GM19468 (cell line): ENCODE results near the gene CTNND2.
"Not testable (repeated sequence)": the region's sequence is repeated elsewhere in the genome, so short reads cannot be mapped to it uniquely, and the experiment has no call there.

Experiments
- ATAC-seq: cut with Tn5 transposase; IDR thresholded peaks from one replicate; pipeline ENCODE4 v1.9.1; 2021; ENCODE audit warnings: mild to moderate bottlenecking, moderate library complexity, moderate number of reproducible peaks; ENCODE audit not compliant: unreplicated experiment; ENCODE audit errors: extremely low read depth

The CTNND2 gene

DNA sequence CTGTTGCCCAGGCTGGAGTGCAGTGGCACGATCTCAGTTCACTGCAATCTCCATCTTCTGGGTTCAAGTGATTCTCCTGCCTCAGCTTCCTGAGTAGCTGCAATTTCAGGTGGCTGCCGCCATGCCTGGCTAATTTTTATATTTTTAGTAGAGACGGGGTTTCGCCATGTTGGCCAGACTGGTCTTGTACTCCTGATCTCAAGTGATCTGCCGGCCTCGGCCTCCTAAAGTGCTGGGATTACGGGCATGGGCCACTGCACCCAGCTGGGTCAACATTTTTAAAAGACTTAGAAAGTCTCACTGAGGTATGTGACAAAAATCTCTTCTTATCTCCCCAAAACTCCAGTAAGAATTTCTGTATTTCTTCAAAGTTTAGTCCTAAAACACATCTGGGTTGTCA lies 211.6 kb downstream of the CTNND2 start:
- ATAC-seq = no peak

DNA sequence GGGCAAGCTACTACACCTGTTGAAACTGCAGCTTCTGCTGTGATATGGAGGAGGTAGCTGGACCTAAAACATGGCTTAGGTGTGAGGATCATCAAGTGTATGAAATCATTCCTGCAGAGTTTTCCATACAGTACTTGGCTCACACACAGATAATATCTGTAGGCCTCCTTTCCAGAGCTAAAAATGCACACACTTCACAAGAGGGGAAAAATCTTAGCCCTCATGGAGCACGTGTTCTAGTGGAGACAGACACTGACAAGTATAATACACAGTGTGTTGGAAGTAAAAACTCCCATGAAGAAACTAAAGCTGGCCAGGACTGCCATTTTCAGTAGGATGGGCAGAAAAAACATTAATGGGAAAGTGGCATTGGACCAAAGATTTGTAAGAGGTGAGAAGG lies 216.7 kb downstream of the CTNND2 start:
- no peak for ATAC-seq

DNA sequence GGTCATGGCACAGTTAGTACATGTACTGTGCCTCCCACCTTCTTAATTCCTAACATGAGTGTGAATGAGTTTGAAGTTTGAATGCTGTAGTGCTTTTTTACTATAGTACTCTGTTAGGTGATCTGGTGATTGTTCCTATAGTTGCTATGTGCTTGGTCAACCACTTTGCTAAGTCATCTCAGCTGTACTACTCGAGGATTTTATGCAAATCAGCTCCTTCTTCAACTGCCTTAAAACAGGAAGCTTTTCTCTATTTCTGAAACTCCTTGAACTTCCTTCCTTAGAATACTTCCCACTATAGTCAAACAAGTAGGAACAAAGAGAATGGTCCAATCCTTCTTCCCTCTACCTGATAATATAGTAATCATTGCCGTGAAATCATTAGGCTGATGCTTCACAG lies 219.6 kb downstream of the CTNND2 start:
- ATAC-seq = no peak

DNA sequence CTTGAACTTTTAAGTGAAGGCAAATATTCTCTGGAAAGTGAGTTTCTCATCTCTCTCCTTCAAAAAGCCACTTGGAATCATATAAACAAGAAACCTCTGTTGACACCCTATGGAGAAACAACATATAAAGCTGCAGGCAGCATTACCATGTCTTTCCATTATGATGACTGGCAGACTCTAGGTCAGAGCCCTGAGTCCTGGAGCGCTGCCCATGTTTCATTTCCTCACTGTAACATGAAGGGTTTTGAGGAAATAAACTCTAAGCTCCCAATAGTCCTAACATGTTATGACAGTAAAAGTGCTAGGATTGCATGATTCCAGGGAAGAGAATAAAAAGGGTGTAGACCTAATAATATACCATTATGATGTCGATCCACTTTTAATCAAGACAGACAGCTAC lies 220.6 kb downstream of the CTNND2 start:
- no peak for ATAC-seq

DNA sequence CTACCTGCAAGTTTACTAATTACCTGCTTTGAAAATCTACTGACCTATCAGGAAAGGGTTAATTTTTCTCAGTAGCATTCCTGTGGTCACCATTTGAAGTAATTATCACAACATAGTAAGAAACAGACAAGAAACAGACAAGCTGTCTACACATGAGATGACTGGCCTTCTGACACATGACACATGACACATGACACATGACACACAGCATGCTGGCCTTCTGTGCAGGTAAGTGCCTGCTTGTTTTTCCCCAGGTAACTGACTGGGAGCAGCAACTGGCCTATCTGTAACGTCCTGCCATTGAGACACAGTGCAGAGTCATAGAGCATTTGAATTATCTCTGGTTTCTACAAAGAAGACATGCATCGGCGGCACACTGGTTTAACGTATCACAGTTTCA lies 222.4 kb downstream of the CTNND2 start:
- no peak for ATAC-seq

DNA sequence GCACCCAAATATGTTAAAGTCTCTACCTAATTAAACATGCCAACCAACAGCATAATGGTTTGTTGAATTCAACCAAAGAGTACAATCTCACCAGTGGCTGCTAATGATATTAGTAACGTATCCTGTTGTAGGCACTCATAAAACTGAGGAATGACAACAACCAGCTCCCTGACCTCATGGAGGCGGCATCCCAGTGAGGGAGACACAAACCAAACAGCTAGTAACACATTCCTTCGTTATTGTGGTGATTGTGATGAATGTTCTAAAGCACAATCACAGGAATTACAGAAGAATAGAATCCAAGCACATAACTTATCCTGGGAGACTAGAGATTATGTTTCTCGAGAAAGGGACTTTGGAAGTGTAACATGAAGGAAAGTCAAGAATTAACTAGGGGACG lies 224.6 kb downstream of the CTNND2 start:
- ATAC-seq = no peak

DNA sequence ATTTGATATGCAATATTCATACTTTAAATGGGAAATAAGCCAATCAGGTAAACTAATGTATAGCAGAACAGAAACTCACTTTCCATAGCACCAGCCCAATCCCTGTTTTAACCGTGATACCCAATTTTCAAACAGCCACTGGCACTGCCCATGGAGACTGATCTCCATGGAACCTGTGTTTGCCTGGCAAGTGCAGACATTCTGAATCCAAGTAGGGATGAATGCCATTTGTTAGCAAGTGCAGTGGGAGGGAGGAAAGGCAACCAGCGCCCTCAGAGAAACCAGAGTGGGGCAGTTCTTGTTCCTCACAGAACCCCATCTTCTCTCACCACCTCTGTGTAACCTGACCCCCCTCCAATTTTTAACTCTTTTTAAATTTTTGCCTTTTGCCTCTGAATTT lies 229.1 kb downstream of the CTNND2 start:
- no peak for ATAC-seq

DNA sequence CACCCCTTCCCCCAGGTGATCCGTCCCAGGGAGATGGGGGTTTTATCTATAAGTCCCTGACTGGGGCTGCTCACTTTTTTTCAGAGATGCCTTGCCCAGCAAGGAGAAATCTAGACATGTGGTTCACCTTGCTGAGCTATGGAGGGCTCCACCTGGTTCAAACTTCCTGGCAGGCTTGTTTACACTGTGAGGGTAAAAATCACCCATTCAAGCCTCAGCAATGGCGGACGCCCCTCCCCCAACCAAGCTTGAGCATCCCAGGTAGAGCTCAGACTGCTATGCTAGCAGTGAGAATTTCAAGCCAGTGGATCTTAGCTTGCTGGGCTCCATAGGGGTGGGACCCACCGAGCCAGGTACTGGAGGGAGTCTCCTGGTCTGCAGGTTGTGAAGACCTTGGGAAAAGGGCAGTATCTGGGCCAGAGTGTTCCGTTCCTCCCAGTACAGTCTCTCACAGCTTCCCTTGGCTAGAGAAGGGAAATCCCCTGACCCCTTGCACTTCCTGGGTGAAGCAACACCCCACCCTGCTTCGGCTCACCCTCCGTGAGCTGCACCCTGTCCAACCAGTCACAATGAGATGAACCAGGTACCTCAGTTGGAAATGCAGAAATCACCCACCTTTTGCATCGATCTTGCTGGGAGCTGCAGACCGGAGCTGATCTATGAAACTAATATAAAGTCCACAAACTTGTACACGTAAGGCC lies 231.7 kb downstream of the CTNND2 start:
- ATAC-seq = no peak

DNA sequence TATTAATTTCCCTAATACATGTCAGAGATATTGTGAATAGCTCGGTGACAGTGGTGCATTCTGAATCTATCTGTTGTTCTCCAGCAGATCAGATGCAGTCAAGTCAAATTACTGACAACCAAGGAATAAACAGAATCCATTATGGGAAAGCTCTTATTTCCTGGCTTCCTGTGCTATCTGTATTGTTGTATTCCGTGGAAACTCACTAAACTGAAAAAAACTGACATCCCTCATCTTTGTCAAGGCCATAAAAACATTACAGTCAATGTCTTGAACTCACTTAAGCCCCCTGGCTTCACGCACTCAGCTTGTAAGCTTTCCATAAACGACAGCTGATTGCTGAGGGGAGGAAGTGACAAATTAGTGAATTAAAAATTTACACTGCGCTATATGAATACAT lies 245.9 kb downstream of the CTNND2 start:
- ATAC-seq = no peak

DNA sequence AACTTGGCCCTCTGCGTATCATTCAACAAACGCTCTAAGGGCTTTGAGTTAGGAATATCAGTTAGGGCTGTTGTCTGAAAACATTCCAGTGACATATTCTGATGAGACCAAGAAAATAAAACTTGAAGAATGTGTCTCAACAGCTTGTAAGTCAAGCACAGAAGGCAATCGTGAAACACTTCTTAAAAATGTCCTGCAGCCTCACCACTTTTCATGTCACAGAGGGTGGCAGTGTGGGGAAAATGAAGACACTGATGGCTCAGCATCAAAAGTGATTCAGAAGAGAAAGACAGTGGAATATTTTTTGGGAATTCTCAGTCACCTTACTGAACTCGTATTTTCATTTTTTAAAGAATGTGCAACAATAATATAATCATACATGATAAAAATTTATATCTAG lies 247.3 kb downstream of the CTNND2 start:
- ATAC-seq = no peak

DNA sequence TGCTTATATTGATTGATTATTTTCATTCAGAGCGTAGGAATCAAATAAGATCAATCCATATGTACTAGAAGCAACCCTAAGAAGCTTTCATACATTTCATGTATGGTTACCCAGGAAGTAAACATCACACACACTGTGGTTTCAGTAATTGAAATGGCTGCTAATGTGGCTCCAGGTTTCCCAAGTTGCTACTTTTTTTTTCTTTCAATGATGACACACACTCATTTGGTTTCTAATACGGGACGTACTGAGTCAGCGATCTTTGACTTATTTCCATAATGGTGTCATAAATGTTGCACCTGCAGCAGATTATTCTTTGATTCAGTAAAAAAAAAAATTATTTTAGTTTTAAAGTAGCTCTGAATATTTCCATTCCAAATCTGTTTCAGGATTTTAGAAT lies 248.6 kb downstream of the CTNND2 start:
- ATAC-seq = no peak

DNA sequence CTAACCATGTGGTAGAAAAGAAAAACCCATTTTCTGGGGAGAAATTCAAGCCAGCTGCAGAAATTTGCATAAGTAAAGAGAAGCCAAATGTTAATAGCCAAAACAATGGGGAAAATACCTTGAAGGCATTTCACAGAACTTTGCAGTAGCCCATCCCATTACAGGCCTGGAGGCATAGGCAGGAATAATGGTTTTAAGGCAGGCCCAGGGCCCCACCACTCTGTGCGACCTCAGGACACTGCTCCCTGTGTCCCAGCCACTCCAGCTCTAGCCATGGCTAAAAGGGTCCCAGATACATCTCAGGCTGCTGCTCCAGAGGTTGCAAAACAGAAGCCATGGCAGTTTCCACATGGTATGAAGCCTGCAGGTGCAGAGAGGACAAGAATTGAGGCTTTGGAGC lies 253.3 kb downstream of the CTNND2 start:
- no peak for ATAC-seq

DNA sequence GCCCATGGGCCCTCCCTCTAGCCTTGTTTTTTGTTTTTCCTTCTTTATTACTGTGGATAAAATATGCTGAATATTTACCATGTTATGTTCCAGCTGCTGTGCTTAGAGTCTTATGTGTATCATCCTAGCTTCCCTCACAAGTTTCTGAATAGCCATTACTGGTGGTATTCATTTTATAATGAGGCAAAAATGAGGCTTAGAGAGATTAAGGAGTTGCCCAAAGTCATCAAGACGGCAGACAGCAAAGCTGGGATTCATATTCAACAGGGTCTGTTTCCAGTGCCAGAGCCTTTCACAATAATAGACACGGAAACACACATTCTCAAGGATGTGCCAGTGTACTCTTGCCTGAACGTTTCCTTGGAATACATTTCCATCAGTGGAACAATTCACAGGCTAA lies 258.1 kb downstream of the CTNND2 start:
- ATAC-seq = no peak

DNA sequence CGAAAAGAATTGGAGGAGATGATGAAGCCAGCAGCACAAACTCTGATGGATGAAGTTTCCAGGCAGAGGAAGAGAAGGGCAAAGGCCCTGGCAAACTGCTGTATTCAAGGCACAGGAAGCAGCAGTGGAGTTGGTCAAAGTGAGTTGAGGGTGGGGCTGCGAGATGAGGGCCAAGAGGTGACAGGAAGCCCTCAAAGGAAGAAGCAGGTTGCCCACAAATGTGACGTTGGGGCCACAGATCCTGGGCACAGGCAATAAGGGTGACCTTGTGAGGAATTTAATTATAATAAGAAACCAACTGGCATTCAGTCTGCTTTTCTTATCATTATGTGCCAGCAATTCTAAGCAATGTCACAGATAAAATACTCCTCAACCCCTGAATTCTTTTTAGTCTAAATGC lies 261.8 kb downstream of the CTNND2 start:
- ATAC-seq = no peak

DNA sequence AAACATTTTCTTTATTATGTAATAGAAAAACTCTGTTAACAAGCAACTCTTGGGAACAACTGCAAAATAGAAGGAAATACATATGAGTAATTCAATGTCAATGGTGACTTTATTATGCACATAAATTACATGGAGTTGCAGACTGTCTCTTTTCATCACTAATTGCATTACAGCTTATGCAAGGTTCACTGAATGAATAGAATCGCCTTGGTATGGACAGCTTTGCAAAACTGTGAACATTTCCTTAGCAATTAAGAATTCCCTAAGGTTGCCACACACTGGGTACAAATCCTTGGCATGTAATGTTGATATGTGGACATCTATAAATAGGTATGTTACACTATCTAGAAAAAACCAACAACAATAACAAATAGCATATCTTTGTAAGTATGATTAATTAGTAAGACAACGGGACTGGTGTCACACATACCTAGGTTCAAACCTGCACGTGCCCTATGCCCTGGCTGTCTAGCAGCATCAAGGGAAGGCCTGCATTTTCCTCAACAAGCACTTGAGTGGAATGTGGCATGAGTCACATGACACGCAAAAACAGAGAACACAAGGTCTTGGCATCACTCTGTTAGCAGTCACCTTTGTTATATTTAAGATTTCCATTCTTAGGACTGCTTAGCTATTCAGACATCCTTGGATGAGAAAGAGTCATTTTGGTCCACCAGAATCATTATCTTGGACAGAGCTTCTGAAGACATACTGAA lies 263.9 kb downstream of the CTNND2 start:
- ATAC-seq = no peak

DNA sequence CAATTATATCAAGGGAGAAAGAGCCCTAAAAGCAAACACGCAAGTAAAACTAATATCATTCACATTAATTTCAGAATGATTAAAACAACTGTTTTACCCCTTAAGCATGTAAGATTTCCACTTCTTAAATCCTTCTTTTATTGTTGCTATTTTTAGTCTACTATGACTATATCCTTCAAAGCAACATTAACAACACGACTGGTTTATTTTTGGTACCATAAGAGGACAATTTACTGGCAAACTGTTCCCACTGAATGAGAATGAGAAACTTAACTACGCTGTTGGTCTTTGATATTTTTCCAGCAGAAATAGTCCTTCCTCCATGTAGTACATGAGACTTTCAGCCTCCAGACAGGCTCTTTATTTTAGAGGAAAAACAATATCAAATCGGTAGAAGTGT lies 281.5 kb downstream of the CTNND2 start:
- ATAC-seq = no peak

DNA sequence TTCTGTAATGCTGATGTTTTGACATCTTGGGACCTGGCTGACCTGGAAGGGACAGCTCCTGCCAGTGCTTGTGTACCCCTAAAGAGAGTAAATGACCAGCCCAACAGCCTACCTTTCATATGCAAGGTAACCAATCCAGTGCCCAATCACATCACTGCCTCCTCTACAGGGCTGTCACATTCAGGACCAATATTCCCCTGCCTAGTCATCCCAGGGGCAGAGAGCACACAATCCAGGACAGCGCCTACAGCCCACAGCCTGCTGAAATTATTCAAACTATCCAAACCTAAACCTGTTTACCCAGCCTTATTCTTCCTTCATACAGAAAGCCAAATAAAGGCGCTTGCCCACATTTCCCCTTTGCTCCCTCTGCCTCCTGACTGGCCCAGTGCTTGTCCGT lies 284.1 kb downstream of the CTNND2 start:
- ATAC-seq = no peak

DNA sequence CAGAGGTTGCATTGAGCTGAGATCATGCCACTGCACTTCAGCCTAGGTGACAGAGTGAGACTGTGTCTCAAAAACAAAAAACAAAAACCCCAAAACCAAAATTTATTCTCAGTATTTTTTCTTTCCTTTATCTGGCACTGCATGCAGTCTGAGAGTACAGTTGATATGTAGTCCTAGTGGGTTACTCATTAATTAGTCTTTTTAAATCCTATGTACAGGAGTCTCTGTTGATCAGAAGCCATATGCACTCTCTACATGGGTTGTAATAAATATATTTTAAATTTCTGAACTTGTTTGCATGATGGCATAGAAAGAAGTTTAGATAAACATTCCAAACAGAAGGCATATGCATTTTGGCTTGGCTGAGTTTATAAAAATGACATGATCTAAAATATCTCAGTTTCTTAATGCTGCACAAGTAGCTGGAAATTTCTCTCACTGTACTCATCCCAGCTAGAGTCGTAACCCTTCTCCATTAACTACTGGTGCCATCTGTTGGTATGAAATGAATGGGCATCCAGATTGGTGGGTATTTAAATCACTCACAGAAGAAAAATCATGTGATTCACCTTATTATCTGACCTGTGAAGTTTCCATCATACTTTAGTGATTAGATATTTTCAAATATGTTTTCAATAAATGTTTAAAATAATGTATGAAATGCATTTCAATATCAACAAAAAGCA lies 284.8 kb downstream of the CTNND2 start:
- no peak for ATAC-seq

DNA sequence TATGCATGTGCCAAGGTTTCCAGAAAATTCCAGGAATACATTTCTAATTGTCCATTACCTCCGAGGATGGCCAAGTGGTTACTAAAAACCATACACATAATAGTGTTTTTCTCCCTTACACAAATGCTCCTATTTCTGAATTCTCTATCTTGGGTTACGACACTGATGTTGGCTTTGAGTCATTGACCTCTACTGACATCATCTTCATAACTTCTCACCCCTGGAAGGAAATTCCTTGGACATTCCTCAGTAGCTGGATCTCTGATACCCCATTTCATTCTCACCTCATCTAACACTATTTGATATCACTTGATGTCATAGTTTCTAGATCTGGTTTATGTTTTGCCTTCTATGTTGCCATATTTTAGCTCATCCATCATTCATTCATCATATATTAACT lies 287.2 kb downstream of the CTNND2 start:
- ATAC-seq = no peak

DNA sequence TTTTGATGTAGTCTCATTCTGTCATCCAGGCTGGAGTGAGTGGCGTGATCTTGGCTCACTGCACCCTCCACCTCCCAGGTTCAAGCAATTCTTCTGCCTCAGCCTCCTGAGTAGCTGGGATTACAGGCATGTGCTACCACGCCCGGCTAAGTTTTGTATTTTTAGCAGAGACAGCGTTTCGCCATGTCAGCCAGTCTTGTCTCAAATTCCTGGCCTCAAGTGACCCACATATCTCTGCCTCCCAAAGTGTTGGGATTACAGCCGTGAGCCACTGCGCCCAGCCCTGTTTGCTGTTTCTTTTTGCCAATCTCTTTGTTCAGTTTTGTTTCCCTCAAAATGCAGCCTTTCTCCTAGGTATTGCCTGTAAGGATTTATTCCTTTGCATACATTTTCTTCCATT lies 287.6 kb downstream of the CTNND2 start:
- ATAC-seq = not testable (repeated sequence)

DNA sequence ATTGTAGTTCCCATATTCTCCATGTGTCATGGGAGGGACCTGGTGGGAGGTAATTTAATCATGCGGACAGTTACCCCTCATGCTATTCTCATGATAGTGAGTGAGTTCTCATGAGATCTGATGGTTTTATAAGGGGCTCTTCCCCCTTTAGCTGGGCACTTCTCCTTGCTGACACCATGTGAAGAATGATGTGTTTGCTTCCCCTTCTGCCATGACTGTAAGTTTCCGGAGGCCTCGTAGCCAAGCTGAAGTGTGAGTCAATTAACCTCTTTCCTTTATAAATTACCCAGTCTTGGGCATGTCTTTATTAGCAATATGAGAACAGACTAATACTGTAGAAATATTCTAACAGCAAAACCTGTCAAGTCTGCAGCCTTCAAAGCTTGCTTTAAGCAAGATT lies 293.2 kb downstream of the CTNND2 start:
- ATAC-seq = no peak
